Astrocyte of the spinal cord (primary cell): Measurements from ENCODE around the gene CBX4.

Experiments
- DNase-seq: peaks from one replicate; pipeline ENCODE4 v3.0.0; 2011; ENCODE audit warnings: low read depth, low spot score
- H3K4me3 ChIP-seq: 2 replicates; pipeline ENCODE4 v1.5.1; 2011; ENCODE audit warnings: low read depth, mild to moderate bottlenecking, low read length, moderate library complexity
- CTCF ChIP-seq: IDR thresholded peaks from 2 replicates; pipeline ENCODE4 v1.5.1; 2012; ENCODE audit warnings: low read depth, mild to moderate bottlenecking, low read length, inconsistent platforms
- in situ Hi-C: cut with HindIII; loops from 2 replicates; pipeline ENCODE4 v1.10.0; 2017; ENCODE audit warnings: low sequenced_read_pairs

The CBX4 gene

DNA sequence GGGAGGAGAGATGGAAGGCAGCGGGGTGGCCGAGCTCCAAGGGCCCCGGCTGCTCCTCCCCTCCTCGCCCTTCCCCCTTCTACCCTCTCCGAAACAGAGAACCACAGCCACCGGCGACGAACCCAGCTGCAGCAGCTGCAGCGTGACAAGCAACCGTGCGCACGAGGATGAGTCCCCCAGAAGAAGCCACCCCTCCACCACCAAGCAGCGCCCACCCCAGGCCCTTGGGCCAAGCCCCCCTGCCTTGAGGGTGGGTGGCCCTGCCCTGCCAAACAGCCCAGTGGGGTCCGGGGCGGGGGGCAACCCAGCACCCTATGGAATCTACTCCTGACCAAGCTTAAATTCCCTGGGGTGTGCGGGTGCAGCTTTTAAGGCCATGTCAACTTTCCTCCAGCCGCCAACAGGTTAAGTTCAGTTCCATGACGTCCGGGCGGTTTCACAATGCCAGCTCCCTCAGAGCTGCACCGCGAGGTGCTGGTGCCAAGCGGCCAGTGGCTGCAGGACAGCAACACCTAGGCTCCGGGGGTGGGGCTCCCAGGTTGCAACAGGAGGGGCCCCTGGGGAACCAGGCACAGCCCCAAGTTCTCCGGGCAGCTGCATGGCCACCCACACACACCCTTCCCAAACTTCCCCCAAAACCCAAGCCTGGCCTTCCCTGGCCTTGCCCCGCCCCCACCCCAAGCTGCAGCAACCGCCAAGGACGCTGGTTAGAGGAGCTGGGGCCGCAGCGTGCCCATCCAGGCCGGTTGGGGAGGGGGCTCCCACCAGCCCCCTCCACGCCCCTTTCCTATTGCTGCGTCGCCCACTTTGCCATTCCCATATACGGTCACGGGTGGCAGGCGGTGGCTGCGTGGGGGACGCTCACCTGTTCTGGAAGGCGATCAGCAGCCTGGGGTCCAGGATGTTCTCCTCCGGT lies 2.0 kb downstream of the CBX4 start:
- peak; percentile 11 for TF ChIP-seq CTCF
- peak; percentile 62 for DNase-seq
- peak overlapping the region; percentile 76 for H3K4me3 ChIP-seq
- in situ Hi-C loops: no loop called here

DNA sequence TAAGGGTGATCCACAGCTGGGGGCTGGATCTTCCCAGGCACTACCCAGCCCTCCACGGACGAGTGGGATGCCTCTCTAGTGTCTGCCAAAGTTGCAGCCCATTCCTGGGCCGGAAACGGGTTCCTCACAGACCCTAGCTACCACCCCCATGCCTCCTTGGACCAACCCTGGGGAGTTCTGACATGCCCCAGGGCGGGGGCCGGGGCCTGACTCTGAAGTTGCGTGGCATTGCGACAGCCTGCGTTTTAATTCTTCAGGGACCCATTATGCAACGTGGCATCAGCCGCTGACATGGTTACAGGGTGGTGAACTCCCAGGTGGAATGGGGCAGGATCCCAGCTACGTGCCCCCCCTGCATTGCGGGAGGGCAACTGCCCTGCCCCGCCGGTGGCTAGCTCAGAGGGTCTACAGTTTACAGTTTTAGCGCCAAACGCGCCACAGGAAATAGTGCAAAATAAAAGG lies 2.7 kb downstream of the CBX4 start:
- no peak for DNase-seq
- in situ Hi-C loops: no loop called here
- no peak for TF ChIP-seq CTCF
- H3K4me3 ChIP-seq: no peak overlapping the region

DNA sequence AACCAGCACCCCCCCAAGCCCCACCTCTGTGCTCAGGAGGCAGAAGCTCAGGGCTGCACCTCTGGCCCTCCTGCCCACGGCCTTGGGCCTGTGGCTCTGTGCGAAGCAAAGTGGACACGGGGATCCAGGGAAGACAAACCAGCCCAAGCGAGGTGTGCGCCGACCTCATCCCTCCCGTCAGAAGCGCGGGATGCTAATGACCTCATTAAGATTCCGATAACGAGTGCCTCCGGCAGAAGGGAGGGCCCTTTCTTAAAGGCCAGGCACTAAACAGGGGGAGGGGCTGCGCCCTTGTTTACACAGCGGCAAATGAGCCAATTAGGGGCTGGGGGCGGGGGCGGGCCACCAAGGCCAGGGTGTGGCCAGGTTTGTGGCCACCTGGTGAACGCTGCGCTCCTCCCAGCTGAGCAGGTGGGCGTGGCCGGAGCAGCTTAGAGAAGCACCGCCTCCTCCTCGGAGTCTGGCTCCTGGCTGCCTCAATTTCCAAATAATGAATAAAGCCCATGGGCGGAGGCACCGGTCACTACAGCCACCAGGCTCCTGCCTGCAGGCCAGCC lies 3.2 kb downstream of the CBX4 start:
- TF ChIP-seq CTCF: no peak
- in situ Hi-C loops: no loop called here
- H3K4me3 ChIP-seq: no peak overlapping the region
- DNase-seq: no peak

GRCh38 chr17:79835470-79835899 lies 3.8 kb downstream of the CBX4 start:
- H3K4me3 ChIP-seq: no peak overlapping the region
- in situ Hi-C loops: no loop called here
- no peak for DNase-seq
- no peak for TF ChIP-seq CTCF

- peak; percentile 75 for TF ChIP-seq CTCF
- in situ Hi-C loops: no loop called here
- DNase-seq: no peak
- H3K4me3 ChIP-seq: no peak overlapping the region
Observed at GRCh38 chr17:79834565-79835469, 4.4 kb downstream of the CBX4 start.
